H1 (cell line): ENCODE results near the gene EIF4ENIF1. TPM values are rescaled to one million over a fixed set of nuclear protein-coding genes. Genes with fewer than 3 reads are reported as not detected.

Experiments
- CTCF ChIA-PET: fragments of 300-600 bp; sonication (Branson Sonifier 250); formaldehyde crosslinking; loops from one replicate; lab custom pipeline; 2021; ENCODE audit not compliant: partially characterized antibody; lab: Charles Lee
- POLR2A ChIA-PET: fragments of 300-600 bp; sonication (Branson Sonifier 250); formaldehyde crosslinking; loops from one replicate; lab custom pipeline; 2021; ENCODE audit warnings: inconsistent platforms; ENCODE audit not compliant: partially characterized antibody; lab: Charles Lee
- DNase-seq, 2 experiments: peaks; one replicate each; pipeline versions ENCODE4 v3.0.0 to v3.0.0-alpha.2; 2010 to 2022; ENCODE audit warnings: low spot score in 2 of 2, low read depth in 1 of 2, mixed read lengths in 1 of 2
- FAIRE-seq: peaks from 2 replicates; lab custom pipeline; 2011; peaks lifted over from hg19 to GRCh38; lab: Jason Lieb, UNC
- H2AFZ ChIP-seq: 2 replicates; pipeline ENCODE4 v1.8.1; 2012; ENCODE audit warnings: low read length, inconsistent platforms
- H2AK5ac ChIP-seq: 2 replicates; pipeline ENCODE4 v1.6.1; 2013; ENCODE audit warnings: low read depth, low read length
- H2BK120ac ChIP-seq: replicated peaks from 2 replicates; pipeline ENCODE3; 2013; ENCODE audit warnings: low read depth, low read length, inconsistent platforms
- H2BK12ac ChIP-seq: 2 replicates; pipeline ENCODE4 v1.6.1; 2013; ENCODE audit warnings: low read depth, low read length
- H2BK15ac ChIP-seq: 2 replicates; pipeline ENCODE4 v1.6.1; 2013; ENCODE audit warnings: low read length
- H2BK20ac ChIP-seq: 2 replicates; pipeline ENCODE4 v1.6.1; 2013; ENCODE audit warnings: low read length
- H2BK5ac ChIP-seq: 2 replicates; pipeline ENCODE4 v1.6.1; 2013; ENCODE audit warnings: low read depth, low read length
- H3K14ac ChIP-seq: 2 replicates; pipeline ENCODE4 v1.6.1; 2013; ENCODE audit warnings: inconsistent platforms; ENCODE audit not compliant: insufficient read length
- H3K18ac ChIP-seq: 2 replicates; pipeline ENCODE4 v1.6.1; 2013; ENCODE audit warnings: low read length; ENCODE audit errors: extremely low read depth
- H3K23ac ChIP-seq: 2 replicates; pipeline ENCODE4 v1.6.1; 2013; ENCODE audit warnings: inconsistent platforms; ENCODE audit not compliant: insufficient read length
- H3K23me2 ChIP-seq: 2 replicates; pipeline ENCODE4 v1.6.1; 2013; ENCODE audit warnings: low read depth, low read length
- H3K27ac ChIP-seq: 2 replicates; pipeline ENCODE4 v1.6.1; 2011; ENCODE audit warnings: low read depth, low read length, inconsistent platforms
- H3K27me3 ChIP-seq, 4 experiments: replicated peaks in 1 of 4; 1 replicate in 1 of 4; 2 replicates in 3 of 4; pipeline versions ENCODE4 v1.6.1 to v1.8.1; 2011 to 2013; ENCODE audit warnings: low read length in 3 of 4, mild to moderate bottlenecking in 3 of 4, inconsistent platforms in 2 of 4, mixed read lengths in 2 of 4, moderate library complexity in 1 of 4; ENCODE audit not compliant: control insufficient read depth in 3 of 4, insufficient read depth in 3 of 4; ENCODE audit errors: extremely low read depth in 1 of 4
- H3K36me3 ChIP-seq, 4 experiments: 2 replicates each; pipeline versions ENCODE4 v1.6.1 to v1.8.1; 2011 to 2013; ENCODE audit warnings: mild to moderate bottlenecking in 4 of 4, low read length in 3 of 4, moderate library complexity in 2 of 4, control low read depth in 1 of 4, inconsistent platforms in 1 of 4; ENCODE audit not compliant: insufficient read depth in 4 of 4, control insufficient read depth in 2 of 4
- H3K4ac ChIP-seq: replicated peaks from 2 replicates; pipeline ENCODE3; 2013; ENCODE audit warnings: low read length, low read depth, mixed read lengths, inconsistent platforms; ENCODE audit not compliant: insufficient read length
- H3K4me1 ChIP-seq, 4 experiments: replicated peaks in 1 of 4; 1 replicate in 1 of 4; 2 replicates in 3 of 4; pipeline versions ENCODE4 v1.6.1 to v1.8.1; 2011 to 2013; ENCODE audit warnings: low read length in 3 of 4, inconsistent platforms in 2 of 4, mixed read lengths in 1 of 4; ENCODE audit not compliant: insufficient read depth in 4 of 4, control insufficient read depth in 3 of 4
- H3K4me2 ChIP-seq, 2 experiments: 2 replicates each; pipeline versions ENCODE4 v1.6.1 to v1.8.1; 2011 to 2013; ENCODE audit warnings: low read depth in 2 of 2, low read length in 2 of 2, control low read depth in 1 of 2, inconsistent platforms in 1 of 2, mild to moderate bottlenecking in 1 of 2; ENCODE audit not compliant: insufficient read depth in 1 of 2
- H3K4me3 ChIP-seq, 4 experiments: fragments of 200-600, 300-600 bp in 1 of 4; sonication (generic), shearing (Covaris generic), sonication (Bioruptor Twin) in 1 of 4; 2 replicates each; pipeline versions ENCODE4 v1.5.1 to v1.8.1; 2011 to 2016; ENCODE audit warnings: low read length in 4 of 4, low read depth in 3 of 4, control low read depth in 2 of 4, inconsistent platforms in 2 of 4, mild to moderate bottlenecking in 2 of 4, mixed read lengths in 1 of 4, moderate library complexity in 1 of 4; ENCODE audit not compliant: insufficient read depth in 2 of 4; ENCODE audit errors: extremely low read depth in 1 of 4
- H3K56ac ChIP-seq: replicated peaks from 2 replicates; pipeline ENCODE3; 2013; ENCODE audit warnings: low read depth, mild to moderate bottlenecking, mixed read lengths, low read length, inconsistent platforms; ENCODE audit not compliant: insufficient read length
- H3K79me1 ChIP-seq: 2 replicates; pipeline ENCODE4 v1.6.1; 2013; ENCODE audit warnings: low read depth, low read length, control low read depth
- H3K79me2 ChIP-seq, 2 experiments: 2 replicates each; pipeline versions ENCODE4 v1.6.1 to v1.8.1; 2012 to 2013; ENCODE audit warnings: low read length in 2 of 2, mild to moderate bottlenecking in 2 of 2, inconsistent platforms in 1 of 2; ENCODE audit not compliant: insufficient read depth in 2 of 2, control insufficient read depth in 1 of 2
- H3K9ac ChIP-seq, 4 experiments: replicated peaks in 1 of 4; 1 replicate in 1 of 4; 2 replicates in 3 of 4; pipeline versions ENCODE4 v1.6.1 to v1.8.1; 2011 to 2013; ENCODE audit warnings: low read depth in 3 of 4, low read length in 3 of 4, control low read depth in 2 of 4, mild to moderate bottlenecking in 2 of 4, moderate library complexity in 2 of 4, inconsistent platforms in 1 of 4; ENCODE audit errors: extremely low read depth in 1 of 4
- H3K9me3 ChIP-seq, 2 experiments: 2 replicates each; pipeline versions ENCODE4 v1.6.1 to v1.8.1; 2012 to 2013; ENCODE audit warnings: mild to moderate bottlenecking in 2 of 2, moderate library complexity in 2 of 2, control low read depth in 1 of 2, inconsistent platforms in 1 of 2, low read depth in 1 of 2, low read length in 1 of 2, mixed read lengths in 1 of 2; ENCODE audit not compliant: insufficient read depth in 2 of 2
- H4K20me1 ChIP-seq, 2 experiments: replicated peaks in 1 of 2; 2 replicates each; pipeline versions ENCODE3 to v1.8.1; 2011 to 2013; ENCODE audit warnings: inconsistent platforms in 2 of 2, low read length in 2 of 2, mild to moderate bottlenecking in 1 of 2; ENCODE audit not compliant: insufficient read depth in 2 of 2, control insufficient read depth in 1 of 2
- H4K5ac ChIP-seq: 2 replicates; pipeline ENCODE4 v1.6.1; 2013; ENCODE audit warnings: low read length, low read depth, mixed read lengths, inconsistent platforms; ENCODE audit not compliant: insufficient read length
- H4K8ac ChIP-seq: 2 replicates; pipeline ENCODE4 v1.8.0; 2013; ENCODE audit warnings: mild to moderate bottlenecking, moderate library complexity, low read length, inconsistent platforms; ENCODE audit not compliant: insufficient read depth; ENCODE audit errors: extremely low read depth
- H4K91ac ChIP-seq: replicated peaks from 2 replicates; pipeline ENCODE3; 2013; ENCODE audit warnings: low read length, mixed read lengths, inconsistent platforms; ENCODE audit not compliant: insufficient read length
- MAFK ChIP-seq: IDR thresholded peaks from 2 replicates; pipeline ENCODE4 v1.6.1; 2012; ENCODE audit warnings: low read depth, mild to moderate bottlenecking, improper control_type of control experiment, low read length
- NANOG ChIP-seq: IDR thresholded peaks from 2 replicates; pipeline ENCODE4 v1.6.1; 2011; ENCODE audit warnings: low read length, low read depth, mild to moderate bottlenecking, inconsistent platforms; ENCODE audit not compliant: insufficient read depth, poor library complexity, severe bottlenecking
- POLR2A ChIP-seq, 2 experiments: IDR thresholded peaks; 1 replicate in 1 of 2; 2 replicates in 1 of 2; pipeline ENCODE4 v1.6.1; 2011; ENCODE audit warnings: low read depth in 2 of 2, low read length in 2 of 2, mild to moderate bottlenecking in 2 of 2; ENCODE audit errors: control extremely low read depth in 1 of 2
- SRF ChIP-seq: IDR thresholded peaks from 2 replicates; pipeline ENCODE4 v1.6.1; 2011; ENCODE audit warnings: mild to moderate bottlenecking, low read depth, low read length, moderate library complexity
- TAF1 ChIP-seq: IDR thresholded peaks from 2 replicates; pipeline ENCODE4 v1.6.1; 2011; ENCODE audit warnings: mild to moderate bottlenecking, low read depth, low read length
- WGBS, 2 experiments: shearing (Covaris generic) in 1 of 2; methylation state at CpG; one replicate each; pipeline versions ENCODE4 v1.1.6 to v1.1.7; 2013 to 2015; ENCODE audit warnings: low lambda C conversion rate in 2 of 2, mixed read lengths in 2 of 2, inconsistent platforms in 1 of 2, low coverage in 1 of 2, missing lambda C conversion rate in 1 of 2; ENCODE audit not compliant: insufficient replicate concordance in 2 of 2, insufficient coverage in 1 of 2, insufficient read length in 1 of 2; ENCODE audit errors: extremely low coverage in 1 of 2, missing lambda C conversion rate in 1 of 2; 5-methylcytosine and 5-hydroxymethylcytosine counted together
- polyA plus RNA-seq, 7 experiments: library from polyadenylated mRNA; depleted of rRNA in 3 of 7; stranded (reverse) in 5 of 7; unstranded in 2 of 7; fragments of >200 nt in 5 of 7; fragments of 200-250 nt in 2 of 7; gene quantifications; 1 replicate in 5 of 7; 2 replicates in 1 of 7; 4 replicates in 1 of 7; pipeline versions ENCODE4 v1.2.1 to v1.2.3, GENCODE V29; 2011 to 2013; ENCODE audit warnings: missing spikeins in 2 of 7, mixed read lengths in 2 of 7
- total RNA-seq: library from RNA; stranded (reverse); fragmentation: NEBNext Ultra II Directional; extraction: Animal tissue kit (Norgen Biotek cat#: 25700); gene quantifications from 2 replicates; pipeline ENCODE4 v1.2.1, GENCODE V29; 2021
- TF ChIP-seq, protein P1 (sequence below), 3 experiments: IDR thresholded peaks; 1 replicate in 2 of 3; 2 replicates in 1 of 3; pipeline versions ENCODE4 v1.5.1 to v1.6.1; 2011; ENCODE audit warnings: low read length in 3 of 3, mild to moderate bottlenecking in 3 of 3, inconsistent platforms in 2 of 3, low read depth in 1 of 3, moderate library complexity in 1 of 3; ENCODE audit not compliant: insufficient read depth in 1 of 3; ENCODE audit errors: control extremely low read depth in 1 of 3
- TF ChIP-seq, protein P2 (sequence below): IDR thresholded peaks from 2 replicates; pipeline ENCODE4 v1.6.1; 2012; ENCODE audit warnings: low read length, inconsistent platforms

Gene EIF4ENIF1
- total and polyA plus RNA-seq, 2 of the 8 experiments (the other 6 are each of a cell fraction or from before 2014, with no cell fraction given) = 21.9 to 23.6 TPM

DNA sequence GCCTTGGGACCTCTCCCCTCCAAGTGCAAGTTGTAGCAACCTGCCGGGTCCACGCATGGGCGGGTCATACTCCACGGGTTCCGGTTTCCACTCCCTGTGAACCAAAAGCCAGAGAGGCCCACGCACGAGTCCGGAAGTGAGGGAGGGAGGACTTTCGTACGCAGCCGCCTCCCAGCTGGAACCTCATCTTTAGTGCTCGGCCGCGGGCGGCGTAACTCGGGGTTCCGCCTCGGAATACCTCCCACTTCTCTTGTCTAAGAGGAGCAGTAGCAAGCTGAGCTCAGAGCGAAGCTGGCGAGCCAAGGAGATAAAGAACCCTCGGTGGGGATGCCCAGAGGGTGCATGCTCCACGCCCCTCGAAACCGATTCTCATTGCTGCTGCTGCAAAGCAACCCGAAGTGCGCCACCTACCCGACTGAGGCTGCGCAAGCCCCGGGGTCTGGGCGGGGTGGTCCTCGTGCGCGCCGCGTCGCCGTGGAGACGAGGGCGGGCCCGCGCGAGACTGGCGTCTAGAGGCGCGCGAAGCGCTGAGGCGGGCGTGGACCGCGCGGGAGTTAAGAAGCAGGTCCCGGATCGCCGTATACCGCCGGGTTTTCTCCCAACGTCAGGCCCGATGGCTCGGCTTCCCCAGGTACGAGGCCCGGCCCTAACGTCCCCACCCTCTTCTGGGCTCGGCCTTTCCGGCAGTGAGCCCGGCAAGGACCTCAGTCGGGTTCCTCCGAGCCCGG is 6.5 kb upstream of the EIF4ENIF1 start, which contains the start of gene SFI1:
Gene SFI1, plus strand, starts transcription at position 530 of the 728 bp plus-strand sequence. CDS start 11,749 bp downstream, outside the sequence.
- Histone ChIP-seq H3K9ac (peak within 1 kb of the TSS; percentile 51 to 65 (median 60); a peak in 6 of 7 replicates), H3K27ac (no peak within 1 kb of the TSS), H3K79me2 (peaks cover 0 to 5% of the 10 kb centered on the region in 2 experiments; a peak in 1 of 4 replicates), H2BK120ac (peak within 1 kb of the TSS; percentile 77), H3K23ac (no peak within 1 kb of the TSS), H4K91ac (peak within 1 kb of the TSS; percentile 39), H3K14ac (no peak within 1 kb of the TSS), H3K4me2 (peak within 1 kb of the TSS; percentile 69 to 78), H2BK12ac (no peak within 1 kb of the TSS), H3K4me1 (peaks cover 0 to 5% (median 2%) of the 10 kb centered on the region in 4 experiments; a peak in 5 of 7 replicates), H4K5ac (peak within 1 kb of the TSS; percentile 79), H3K36me3 (no peaks in the 10 kb centered on the region), H2AK5ac (no peak within 1 kb of the TSS), H3K79me1 (no peaks in the 10 kb centered on the region), H3K27me3 (peaks cover 0 to 10% (median 4%) of the 10 kb centered on the region in 4 experiments; a peak in 2 of 7 replicates), H2BK20ac (no peak within 1 kb of the TSS), H2AFZ (peak within 1 kb of the TSS; percentile 76; the same call in 1 of the 2 replicates), H3K23me2 (no peaks in the 10 kb centered on the region; the same call in 1 of the 2 replicates), H3K9me3 (peaks cover 0 to 5% of the 10 kb centered on the region in 2 experiments; a peak in 1 of 4 replicates), H3K4me3 (peak within 1 kb of the TSS; percentile 61 to 85 (median 76)), H2BK5ac (peak within 1 kb of the TSS; percentile 49; the same call in 1 of the 2 replicates), H3K56ac (peak within 1 kb of the TSS; percentile 65), H3K18ac (peak within 1 kb of the TSS; percentile 60), H3K4ac (no peak within 1 kb of the TSS), H2BK15ac (peak within 1 kb of the TSS; percentile 53; the same call in 1 of the 2 replicates), H4K8ac (peak within 1 kb of the TSS; percentile 75), H4K20me1 (no peaks in the 10 kb centered on the region)
- no peak for FAIRE-seq
- ChIA-PET CTCF (no interaction called here), POLR2A (no interaction called here)
- 1% methylated on average over 59 of the region's 70 CpGs; no CpG with 5 or more reads in 1 of the 2 experiments for WGBS, 2 experiments
- peak; percentile 47 to 94 for DNase-seq
- TF ChIP-seq TAF1 = peak; percentile 23; the same call in 1 of the 2 replicates
- no peak for TF ChIP-seq NANOG
- TF ChIP-seq, protein P1, sequence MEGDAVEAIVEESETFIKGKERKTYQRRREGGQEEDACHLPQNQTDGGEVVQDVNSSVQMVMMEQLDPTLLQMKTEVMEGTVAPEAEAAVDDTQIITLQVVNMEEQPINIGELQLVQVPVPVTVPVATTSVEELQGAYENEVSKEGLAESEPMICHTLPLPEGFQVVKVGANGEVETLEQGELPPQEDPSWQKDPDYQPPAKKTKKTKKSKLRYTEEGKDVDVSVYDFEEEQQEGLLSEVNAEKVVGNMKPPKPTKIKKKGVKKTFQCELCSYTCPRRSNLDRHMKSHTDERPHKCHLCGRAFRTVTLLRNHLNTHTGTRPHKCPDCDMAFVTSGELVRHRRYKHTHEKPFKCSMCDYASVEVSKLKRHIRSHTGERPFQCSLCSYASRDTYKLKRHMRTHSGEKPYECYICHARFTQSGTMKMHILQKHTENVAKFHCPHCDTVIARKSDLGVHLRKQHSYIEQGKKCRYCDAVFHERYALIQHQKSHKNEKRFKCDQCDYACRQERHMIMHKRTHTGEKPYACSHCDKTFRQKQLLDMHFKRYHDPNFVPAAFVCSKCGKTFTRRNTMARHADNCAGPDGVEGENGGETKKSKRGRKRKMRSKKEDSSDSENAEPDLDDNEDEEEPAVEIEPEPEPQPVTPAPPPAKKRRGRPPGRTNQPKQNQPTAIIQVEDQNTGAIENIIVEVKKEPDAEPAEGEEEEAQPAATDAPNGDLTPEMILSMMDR (IDR thresholded peaks at IDR 0.05; ENCODE audit: control extremely low read depth in 1 of 3, insufficient read depth in 1 of 3, low read depth in 1 of 3, low read length in 3 of 3) = peak; percentile 11 to 61 (median 39); a peak in 3 of 4 replicates
- no peak for TF ChIP-seq MAFK
- TF ChIP-seq, protein P2, sequence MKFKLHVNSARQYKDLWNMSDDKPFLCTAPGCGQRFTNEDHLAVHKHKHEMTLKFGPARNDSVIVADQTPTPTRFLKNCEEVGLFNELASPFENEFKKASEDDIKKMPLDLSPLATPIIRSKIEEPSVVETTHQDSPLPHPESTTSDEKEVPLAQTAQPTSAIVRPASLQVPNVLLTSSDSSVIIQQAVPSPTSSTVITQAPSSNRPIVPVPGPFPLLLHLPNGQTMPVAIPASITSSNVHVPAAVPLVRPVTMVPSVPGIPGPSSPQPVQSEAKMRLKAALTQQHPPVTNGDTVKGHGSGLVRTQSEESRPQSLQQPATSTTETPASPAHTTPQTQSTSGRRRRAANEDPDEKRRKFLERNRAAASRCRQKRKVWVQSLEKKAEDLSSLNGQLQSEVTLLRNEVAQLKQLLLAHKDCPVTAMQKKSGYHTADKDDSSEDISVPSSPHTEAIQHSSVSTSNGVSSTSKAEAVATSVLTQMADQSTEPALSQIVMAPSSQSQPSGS = no peak
- no peak for TF ChIP-seq SRF
- peak in 1 of 2 experiments; percentile 69; a peak in 2 of 3 replicates for TF ChIP-seq POLR2A (IDR thresholded peaks at IDR 0.05; ENCODE audit: control extremely low read depth in 1 of 2, low read depth in 2 of 2, low read length in 2 of 2)
